NCI-H1417 (cell line): ENCODE data around the gene TMTC1.

Source experiments
- DNase-seq, 3 experiments: peaks; one replicate each; lab custom pipeline; 2025; lab: John Stamatoyannopoulos, UW

TMTC1 gene

GRCh38 chr12:29780084-29780483 lies 3.7 kb downstream of the TMTC1 start:
- DNase-seq, result no peak

GRCh38 chr12:29778531-29778930 lies 5.2 kb downstream of the TMTC1 start:
- no peak for DNase-seq

- no peak for DNase-seq
These were observed 10.7 kb downstream of the TMTC1 start for GRCh38 chr12:29773076-29773475.

- no peak for DNase-seq
These were observed 12.0 kb downstream of the TMTC1 start for GRCh38 chr12:29771786-29772185.

GRCh38 chr12:29771165-29771564 lies 12.6 kb downstream of the TMTC1 start:
- no peak for DNase-seq

GRCh38 chr12:29769162-29769858 lies 14.4 kb downstream of the TMTC1 start:
- no peak for DNase-seq

- DNase-seq, result no peak
These were observed 15.4 kb downstream of the TMTC1 start for GRCh38 chr12:29768372-29768771.

GRCh38 chr12:29763301-29763683 lies 20.4 kb downstream of the TMTC1 start:
- no peak for DNase-seq

GRCh38 chr12:29762637-29763300 lies 21.0 kb downstream of the TMTC1 start:
- DNase-seq, result no peak

GRCh38 chr12:29759950-29760349 lies 23.8 kb downstream of the TMTC1 start:
- DNase-seq, result no peak

GRCh38 chr12:29756741-29757390 lies 26.9 kb downstream of the TMTC1 start:
- DNase-seq, result no peak

- DNase-seq, result no peak
These were observed 29.2 kb downstream of the TMTC1 start for GRCh38 chr12:29754235-29755189.

GRCh38 chr12:29752121-29752520 lies 31.6 kb downstream of the TMTC1 start:
- no peak for DNase-seq

- DNase-seq, result no peak
These were observed 32.1 kb downstream of the TMTC1 start for GRCh38 chr12:29751676-29752075.

GRCh38 chr12:29750928-29751220 lies 32.9 kb downstream of the TMTC1 start:
- DNase-seq, result no peak

GRCh38 chr12:29750131-29750927 lies 33.4 kb downstream of the TMTC1 start:
- no peak for DNase-seq

- DNase-seq, result no peak
These were observed 39.4 kb downstream of the TMTC1 start for GRCh38 chr12:29744365-29744764.

GRCh38 chr12:29743801-29744200 lies 39.9 kb downstream of the TMTC1 start:
- no peak for DNase-seq

GRCh38 chr12:29743077-29743476 lies 40.7 kb downstream of the TMTC1 start:
- no peak for DNase-seq

GRCh38 chr12:29742646-29743045 lies 41.1 kb downstream of the TMTC1 start:
- no peak for DNase-seq
